DMS153 treated with DMSO at 0.1 percent for 48 hours (cell line): Measurements from ENCODE around the gene LRP5.
"Not testable (repeated sequence)": the region's sequence is repeated elsewhere in the genome, so short reads cannot be mapped to it uniquely, and the experiment has no call there.

Source experiments
- DNase-seq: peaks from one replicate; lab custom pipeline; 2025; ENCODE audit not compliant: unreplicated experiment; lab: John Stamatoyannopoulos, UW

The LRP5 gene

DNA sequence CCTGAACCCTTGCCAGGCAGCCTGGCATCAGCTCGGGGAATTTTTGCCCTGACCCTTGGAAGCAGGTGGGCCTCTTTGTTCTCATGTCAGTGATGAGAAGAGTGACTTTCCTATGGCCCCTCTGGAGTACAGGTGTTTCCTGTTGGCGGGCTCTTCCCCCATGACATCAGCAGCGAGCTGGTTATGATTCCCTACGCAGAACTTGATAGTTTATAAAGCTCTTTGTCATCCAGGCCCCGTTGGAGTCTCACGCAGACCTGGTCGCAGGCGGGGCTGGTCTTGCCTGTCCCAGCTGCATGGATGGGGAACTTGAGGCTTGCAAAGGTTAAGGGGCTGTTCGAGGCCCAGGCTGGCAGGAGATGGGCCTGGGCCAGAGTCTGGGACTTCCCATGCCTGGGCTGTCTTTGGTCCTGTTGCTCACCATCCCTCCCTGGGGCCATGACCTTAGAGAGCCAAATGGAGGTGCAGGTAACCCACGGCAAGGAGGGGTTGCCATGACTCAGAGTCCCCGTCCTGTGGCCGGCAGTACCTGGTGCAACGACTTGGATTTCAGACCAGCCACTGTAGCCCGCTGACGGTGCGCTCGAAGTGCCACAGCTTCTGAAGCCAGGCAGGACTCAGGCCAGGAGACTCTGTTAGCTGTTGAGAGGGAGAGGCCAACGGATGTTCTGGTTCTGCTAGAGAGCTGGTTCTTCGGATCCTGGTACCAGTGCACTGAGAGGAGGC lies 102.3 kb downstream of the LRP5 start:
- no peak for DNase-seq

DNA sequence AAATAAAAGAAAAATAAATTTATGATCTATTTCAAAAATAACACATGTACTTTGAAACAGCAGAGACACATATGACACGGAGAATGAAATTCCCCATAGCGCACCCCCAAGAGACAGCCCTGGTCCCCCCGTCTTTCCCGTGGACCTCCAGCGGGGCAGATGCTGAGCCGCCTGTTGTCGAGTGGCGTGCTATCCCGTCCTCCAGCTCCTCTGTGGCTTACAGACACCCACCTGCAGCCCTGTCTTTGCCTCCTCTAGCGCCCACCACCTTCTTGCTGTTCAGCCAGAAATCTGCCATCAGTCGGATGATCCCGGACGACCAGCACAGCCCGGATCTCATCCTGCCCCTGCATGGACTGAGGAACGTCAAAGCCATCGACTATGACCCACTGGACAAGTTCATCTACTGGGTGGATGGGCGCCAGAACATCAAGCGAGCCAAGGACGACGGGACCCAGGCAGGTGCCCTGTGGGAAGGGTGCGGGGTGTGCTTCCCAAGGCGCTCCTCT lies 103.7 kb downstream of the LRP5 start:
- DNase-seq, result no peak

DNA sequence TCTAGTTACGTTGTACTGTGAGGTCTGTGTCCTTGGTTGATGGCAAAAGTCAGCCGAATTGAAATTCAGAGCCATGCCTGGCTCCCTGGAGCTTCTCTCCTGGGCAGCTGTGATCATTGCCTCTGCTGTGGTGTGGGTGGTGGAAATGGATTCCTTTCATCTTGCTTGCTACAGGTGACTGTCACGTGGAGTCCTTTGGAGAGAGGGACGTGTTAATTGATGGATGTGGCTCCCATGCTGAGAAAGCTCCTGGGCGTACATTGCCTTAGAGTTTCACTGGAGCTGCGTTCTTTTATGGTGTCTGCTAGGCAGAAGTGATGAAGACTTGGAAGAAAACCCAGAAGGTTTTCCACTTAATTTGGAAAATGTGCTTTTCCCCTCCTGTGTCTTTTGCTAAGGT lies 106.3 kb downstream of the LRP5 start:
- no peak for DNase-seq

DNA sequence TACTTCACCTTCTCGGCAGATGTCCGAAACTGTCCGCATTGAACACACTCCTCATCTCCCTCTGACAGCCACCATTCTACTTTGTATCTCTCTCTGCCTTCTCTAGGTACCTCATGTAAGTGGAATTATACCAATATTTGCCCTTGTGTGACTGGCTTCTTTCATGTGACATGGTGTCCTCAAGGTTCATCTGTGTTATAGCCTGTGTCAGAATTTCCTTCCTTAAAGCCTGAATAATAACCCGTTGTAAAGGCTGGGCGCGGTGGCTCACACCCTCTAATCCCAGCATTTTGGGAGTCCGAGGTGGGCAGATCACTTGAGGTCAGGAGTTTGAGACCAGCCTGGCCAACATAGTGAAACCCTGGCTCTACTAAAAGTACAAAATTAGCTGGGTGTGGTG lies 107.8 kb downstream of the LRP5 start:
- no peak for DNase-seq

DNA sequence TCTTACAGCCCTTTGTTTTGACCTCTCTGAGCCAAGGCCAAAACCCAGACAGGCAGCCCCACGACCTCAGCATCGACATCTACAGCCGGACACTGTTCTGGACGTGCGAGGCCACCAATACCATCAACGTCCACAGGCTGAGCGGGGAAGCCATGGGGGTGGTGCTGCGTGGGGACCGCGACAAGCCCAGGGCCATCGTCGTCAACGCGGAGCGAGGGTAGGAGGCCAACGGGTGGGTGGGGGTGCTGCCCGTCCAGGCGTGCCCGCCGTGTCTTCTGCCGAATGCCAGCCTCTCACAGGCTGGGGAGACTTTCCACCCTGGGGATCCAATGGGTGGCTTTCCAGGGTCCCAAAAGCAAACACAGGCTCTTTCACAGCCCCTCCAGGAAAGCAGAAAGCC lies 111.1 kb downstream of the LRP5 start:
- no peak for DNase-seq

DNA sequence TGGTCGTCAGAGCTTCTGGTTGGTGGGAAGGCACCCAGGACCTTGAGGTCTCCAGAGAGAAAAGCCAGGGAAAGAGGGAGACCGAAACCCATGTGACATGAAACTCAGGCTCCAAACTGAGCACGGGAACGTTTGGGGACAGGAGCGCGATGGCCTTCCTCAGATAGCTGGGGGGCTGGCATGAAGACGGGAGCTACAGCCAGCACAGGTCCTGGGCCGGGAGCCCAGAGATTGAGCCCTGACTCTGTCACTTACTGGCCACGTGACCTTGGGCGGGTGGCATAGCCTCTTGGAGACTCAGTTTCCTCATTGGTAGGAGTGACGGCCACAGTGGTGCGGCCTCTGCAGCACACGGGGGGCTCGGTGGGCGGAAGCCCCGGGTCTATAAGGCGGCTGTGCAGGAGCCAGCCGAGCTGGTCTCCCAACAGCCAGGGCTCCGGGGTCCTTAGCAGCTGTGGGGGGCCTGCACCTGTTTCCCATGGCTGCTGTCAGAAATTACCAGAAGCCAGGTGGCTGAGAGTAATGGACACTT lies 111.8 kb downstream of the LRP5 start:
- DNase-seq, result no peak

DNA sequence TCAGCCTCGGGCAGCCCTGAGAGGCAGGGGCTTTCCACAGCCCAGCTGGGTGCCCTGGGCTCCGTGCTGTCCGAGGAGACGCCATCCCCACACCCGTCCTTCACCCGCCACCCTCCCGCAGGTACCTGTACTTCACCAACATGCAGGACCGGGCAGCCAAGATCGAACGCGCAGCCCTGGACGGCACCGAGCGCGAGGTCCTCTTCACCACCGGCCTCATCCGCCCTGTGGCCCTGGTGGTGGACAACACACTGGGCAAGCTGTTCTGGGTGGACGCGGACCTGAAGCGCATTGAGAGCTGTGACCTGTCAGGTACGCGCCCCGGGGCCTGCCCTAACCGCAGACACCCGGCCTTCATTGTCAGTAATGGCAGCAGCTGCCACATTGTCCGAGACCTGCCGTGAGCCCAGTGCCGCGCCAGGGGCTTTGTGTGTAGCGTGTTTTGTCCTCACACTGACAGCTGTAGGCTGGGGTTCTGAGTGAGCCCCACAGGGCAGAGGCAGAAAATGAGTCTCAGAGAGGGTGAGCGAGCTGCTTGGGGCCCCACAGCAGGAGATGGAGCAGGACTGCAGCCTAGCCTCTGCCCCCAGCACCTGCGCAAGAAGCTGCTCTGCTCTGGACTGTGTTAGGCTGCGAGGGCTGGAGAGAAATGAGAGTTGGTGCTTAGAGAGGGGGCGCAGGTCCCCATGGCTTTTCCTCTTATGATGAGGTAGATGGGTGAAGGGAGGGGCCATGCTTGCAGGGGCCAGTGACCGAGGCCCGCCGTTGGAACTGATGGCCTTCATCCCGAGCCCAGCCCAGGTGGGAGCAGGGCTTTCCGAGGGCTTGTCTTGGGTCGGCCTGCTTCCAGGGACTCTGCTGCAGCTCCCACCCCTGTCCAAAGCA lies 112.8 kb downstream of the LRP5 start:
- DNase-seq, result no peak

DNA sequence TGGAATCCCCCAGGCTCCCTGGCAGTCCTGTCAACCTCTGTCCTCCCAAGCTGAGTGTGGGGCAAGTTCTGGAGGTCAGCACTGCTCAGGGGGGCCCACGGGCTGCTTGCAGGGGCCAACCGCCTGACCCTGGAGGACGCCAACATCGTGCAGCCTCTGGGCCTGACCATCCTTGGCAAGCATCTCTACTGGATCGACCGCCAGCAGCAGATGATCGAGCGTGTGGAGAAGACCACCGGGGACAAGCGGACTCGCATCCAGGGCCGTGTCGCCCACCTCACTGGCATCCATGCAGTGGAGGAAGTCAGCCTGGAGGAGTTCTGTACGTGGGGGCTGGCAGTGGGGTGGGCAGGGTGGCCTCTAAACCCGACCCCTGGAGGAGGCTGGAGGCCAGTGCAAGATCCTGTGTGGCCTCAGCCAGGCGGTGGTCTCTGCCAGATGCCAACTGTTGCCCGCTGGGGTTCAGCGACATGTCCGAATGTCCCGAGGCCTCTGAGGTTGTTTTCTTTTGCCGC lies 113.5 kb downstream of the LRP5 start:
- no peak for DNase-seq

DNA sequence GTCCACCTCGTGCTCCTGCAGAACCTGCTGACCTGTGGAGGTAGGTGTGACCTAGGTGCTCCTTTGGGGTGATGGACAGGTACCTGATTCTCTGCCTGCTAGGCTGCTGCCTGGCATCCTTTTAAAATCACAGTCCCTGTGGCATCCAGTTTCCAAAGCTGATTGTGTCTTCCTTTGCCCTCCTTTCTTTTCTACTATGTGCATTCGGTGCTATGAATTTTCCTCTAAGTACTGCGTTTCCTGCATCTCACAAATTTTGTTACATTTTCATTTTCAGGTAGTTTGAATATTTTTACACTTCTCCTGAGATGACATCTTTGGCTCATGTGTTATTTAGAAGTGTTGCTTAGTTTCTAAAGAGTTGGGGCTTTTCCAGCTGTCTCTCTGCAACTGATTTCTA lies 117.3 kb downstream of the LRP5 start:
- no peak for DNase-seq

DNA sequence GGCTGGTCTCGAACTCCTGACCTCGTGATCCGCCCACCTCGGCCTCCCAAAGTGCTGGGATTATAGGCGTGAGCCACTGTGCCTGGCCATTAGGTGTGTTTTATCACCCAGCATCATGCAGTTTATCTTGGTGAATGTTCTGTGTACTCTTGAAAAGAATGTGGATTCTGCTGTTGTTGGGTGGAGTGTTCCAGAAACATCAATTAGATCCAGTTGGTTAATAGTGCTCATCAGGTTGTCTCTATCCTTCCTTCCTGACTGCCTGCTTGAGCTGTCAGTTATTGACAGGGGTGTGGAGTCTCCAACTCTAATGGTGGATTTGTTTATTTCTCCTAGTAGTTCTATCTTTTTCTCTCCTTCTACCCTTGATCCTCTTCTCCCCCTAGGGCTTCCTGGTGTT lies 118.0 kb downstream of the LRP5 start:
- DNase-seq, result no peak

DNA sequence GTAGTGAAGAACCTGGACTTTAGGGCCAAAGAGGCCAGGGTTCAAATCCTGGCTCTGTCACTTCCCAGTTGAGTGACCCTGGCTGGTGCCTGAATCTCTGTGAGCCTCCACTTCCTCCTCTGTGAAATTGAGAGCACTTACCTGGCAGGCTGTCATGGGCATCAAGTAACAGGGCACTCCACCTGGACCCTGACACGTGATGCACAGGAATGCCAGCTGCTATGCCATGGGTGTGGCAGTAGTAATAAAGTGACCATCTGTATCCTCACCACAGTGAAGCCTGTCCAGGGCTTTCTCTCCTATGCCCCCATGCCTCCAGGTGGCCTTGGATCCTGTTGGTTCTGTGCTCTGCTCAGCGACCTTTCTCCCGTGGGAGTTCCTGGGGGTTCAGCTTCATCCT lies 118.4 kb downstream of the LRP5 start:
- no peak for DNase-seq

DNA sequence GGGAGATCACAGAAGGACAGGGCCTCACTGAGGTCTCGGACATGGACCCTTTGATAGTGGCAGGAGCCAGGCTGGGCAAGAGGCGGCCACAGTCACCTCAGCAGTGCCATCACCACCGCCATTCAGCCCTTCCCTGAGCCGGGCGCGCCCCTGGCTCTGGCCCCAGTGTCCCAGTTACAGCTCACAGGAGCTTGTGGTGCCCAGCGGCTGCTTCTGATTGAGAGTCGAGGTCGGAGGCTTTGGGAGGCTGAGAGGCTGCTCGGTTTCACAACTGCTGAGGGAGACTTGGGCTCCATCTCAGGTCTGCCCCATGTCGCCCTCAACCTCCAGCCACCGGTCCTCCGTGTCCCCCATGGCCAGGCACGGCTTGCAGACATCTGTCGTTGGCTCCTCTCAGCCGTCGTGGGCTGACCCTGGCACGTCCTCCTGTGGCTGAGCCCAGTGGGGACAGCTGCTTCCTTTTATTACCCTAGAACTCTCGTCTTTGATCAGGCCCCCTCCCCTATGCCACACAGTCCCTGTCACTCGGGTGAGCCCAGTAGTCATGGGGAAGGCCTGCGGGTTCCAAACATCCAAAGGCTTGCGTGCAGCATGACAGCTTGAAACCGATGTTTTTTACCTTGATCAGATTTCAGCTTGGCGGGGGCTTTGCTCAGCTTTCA lies 119.7 kb downstream of the LRP5 start:
- DNase-seq, result no peak

DNA sequence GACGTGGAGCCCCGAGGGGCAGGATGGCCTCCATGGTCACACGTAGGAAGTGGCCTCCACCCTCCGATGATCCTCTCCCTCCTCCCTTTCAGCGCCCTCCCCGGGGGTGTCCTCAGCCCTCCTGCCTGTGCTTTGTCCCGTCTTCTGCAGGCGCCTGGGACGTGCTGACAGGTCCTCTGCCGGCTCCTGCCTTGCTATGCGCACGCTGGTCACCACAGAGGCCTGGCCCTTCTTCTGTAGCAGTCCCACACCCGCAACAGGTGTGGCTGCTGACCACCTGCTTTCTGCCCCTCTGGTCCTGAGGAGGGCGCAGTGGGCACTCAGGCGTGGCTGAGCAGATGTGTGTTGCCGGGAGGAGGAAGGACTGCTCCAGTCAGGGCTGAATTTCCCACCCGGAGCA lies 120.5 kb downstream of the LRP5 start:
- DNase-seq, result no peak

DNA sequence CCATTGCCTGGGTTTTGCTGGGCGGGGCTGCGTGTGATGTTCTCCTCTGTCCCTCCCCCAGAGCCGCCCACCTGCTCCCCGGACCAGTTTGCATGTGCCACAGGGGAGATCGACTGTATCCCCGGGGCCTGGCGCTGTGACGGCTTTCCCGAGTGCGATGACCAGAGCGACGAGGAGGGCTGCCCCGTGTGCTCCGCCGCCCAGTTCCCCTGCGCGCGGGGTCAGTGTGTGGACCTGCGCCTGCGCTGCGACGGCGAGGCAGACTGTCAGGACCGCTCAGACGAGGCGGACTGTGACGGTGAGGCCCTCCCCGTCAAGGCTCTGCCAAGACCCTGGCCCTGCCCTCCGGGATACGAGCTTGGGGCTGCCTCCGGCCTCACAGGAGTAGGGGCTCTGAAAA lies 121.2 kb downstream of the LRP5 start:
- DNase-seq, result no peak

DNA sequence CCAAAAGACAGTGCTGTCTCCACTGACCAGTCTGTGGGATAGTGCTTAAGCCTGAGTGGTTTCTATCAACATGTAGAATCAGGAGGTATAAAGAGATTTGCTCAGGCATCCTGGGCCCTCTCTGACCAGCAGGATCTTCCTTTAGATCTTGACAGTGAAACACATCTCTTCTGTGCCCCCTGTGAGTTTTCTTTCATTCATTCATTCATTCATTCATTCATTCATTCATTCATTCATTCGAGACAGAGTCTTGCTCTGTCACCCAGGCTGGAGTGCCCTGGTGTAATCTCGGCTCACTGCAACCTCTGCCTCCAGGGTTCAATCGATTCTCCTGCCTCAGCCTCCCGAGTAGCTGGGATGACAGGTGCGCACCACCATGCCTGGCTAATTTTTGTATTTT lies 121.8 kb downstream of the LRP5 start:
- not testable (repeated sequence) for DNase-seq

DNA sequence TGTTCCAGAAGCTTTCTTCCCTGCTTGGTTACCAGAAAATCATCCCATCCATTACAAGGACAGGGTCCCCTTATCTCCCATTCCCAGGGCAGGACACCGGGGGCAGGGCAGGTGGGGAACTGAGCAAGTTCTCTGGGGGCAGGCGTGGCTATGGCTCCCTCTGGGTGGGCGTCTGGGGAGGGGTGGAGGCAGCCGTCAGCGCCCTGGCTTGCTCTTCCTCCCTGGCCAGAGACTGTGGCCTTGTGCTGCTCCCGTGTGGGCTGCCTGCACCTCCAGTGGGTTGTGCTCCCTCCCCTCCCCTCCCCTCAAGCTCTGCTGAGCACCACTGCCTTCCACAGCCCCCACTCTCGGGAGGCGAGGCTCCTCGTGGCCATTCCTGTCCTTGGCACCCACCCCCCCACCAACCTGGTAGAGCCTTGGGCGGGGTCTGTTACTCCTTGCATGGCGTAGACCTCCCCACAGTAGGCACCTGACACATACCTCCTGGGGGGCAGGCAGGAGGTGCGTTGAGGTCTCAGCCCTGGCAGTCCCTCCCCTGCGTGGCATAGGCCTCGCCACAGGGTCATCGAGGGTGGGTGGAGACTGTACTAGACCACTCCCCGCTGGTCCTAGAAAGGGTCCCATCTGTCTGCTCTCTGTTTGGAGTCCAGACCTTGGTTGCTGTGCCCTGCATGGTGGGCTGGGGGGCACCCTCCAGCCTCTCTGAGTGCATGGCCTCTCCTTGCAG lies 123.9 kb downstream of the LRP5 start:
- DNase-seq, result no peak

DNA sequence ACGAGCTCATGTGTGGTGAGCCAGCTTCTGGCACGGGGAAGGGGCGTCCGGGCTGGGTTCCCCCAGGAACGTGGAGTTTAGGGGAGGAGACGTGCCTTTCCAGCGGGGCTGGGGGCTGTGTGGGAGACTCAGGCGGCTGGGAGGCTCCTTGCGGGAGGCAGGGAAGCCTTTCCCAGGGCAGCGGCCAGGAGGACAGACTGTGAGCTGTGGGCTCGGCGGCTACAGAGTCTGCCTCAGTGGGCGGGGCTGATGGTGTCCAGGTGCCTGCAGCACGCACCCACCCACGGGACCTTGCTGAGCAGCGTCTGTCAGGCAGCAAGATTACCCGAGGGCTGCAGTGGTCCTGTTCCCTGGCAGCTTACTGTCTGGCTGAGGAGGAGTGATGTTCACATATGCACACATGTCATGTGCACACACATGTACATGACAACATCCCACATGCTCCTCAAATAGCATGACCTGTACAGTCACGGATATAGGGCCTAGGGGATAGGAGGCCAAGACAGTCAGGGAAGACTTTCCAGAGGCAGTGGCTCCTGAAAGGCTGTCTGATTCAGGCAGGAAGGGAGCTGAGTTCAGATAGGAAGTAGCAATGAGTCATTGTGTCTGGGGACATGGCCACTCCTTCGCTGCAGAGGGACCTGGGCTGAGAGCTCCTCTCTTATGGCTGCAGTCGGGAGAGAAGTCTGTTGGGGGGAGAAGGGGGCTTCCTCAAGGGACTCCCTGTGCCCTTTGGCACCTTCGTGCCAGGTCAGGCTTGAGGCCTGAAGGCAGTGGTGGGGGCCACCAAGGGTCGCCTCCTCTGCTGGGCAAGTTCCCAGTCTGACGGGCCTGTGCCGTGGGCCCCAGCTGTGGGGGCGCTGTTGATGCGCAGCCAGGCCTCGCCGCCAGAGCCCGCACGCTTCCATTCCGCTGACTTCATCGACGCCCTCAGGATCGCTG lies 124.9 kb downstream of the LRP5 start:
- no peak for DNase-seq

DNA sequence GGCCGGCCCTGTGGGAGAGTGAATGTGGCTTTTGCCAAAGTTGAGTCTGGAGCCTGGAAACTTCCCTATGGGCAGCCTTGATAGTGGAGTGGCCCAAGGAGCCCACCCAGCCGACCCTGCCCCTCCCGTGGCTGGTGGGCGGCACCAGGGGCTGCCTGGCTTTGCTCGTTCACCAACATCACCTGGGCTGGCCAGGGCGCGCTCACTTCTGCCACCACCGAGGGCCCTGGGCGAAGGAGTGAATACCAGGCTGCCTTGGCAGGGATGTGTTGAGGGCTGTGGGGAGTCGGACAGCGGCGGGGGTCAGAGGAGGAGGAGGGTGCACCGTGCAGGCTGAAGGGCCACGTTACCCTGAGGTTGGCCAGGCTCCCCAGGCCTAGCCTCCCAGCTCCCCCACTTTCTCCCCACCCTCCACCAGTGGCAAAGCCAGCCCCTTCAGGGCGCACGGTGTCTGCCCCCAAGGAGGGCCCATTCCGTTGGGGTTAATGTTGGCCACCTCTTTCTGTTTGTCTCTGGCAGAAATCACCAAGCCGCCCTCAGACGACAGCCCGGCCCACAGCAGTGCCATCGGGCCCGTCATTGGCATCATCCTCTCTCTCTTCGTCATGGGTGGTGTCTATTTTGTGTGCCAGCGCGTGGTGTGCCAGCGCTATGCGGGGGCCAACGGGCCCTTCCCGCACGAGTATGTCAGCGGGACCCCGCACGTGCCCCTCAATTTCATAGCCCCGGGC lies 125.7 kb downstream of the LRP5 start:
- DNase-seq, result no peak
